NCI-H2081 (cell line): ENCODE data around the gene FAM83E.
A peak's percentile ranks its signal among the peaks of the same experiment; 100 is the strongest.

Source experiments
- DNase-seq, 2 experiments: peaks; one replicate each; lab custom pipeline; 2025; lab: John Stamatoyannopoulos, UW

Gene FAM83E

GRCh38 chr19:48628486-48629296 is 13.8 kb upstream of the FAM83E start:
- no peak for DNase-seq

GRCh38 chr19:48627865-48628314 is 13.0 kb upstream of the FAM83E start:
- DNase-seq: no peak

- DNase-seq: no peak
Measured at GRCh38 chr19:48627201-48627864, 12.5 kb upstream of the FAM83E start.

DNA sequence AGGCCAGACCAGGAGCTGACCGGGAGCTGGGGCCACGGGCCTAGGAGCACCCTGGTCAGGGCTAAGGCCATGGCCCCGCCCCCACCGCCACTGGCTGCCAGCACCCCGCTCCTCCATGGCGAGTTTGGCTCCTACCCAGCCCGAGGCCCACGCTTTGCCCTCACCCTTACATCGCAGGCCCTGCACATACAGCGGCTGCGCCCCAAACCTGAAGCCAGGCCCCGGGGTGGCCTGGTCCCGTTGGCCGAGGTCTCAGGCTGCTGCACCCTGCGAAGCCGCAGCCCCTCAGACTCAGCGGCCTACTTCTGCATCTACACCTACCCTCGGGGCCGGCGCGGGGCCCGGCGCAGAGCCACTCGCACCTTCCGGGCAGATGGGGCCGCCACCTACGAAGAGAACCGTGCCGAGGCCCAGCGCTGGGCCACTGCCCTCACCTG is 11.0 kb upstream of the FAM83E start:
- no peak for DNase-seq

GRCh38 chr19:48624791-48625723 is 10.2 kb upstream of the FAM83E start:
- no peak for DNase-seq

DNA sequence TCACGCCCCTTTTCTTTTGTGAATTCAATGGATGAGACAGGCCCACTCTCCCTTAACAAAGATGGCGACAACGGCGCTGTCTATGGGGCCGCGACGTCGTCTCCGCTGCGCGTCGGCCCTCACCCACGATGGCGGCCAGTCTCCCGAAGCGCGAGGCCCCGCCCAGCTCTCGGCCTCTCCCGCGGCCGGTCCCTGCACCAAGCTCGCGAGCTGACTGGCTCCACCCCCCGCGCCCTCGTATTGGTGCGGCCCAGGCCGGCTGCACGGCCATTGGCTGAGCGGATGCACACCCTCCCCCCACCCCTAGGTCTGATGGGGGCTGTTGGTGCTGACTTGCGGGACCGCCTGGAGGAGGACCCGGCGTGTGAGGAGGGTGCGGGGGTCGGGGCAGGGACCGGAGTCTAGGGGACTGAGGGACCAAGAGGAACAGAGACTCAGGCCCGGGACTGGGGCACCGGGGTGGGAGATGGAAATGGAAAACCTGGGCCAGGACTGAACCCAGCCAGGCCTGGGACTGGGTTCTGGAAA is 9.3 kb upstream of the FAM83E start:
- DNase-seq: peak; percentile 96 to 98

DNA sequence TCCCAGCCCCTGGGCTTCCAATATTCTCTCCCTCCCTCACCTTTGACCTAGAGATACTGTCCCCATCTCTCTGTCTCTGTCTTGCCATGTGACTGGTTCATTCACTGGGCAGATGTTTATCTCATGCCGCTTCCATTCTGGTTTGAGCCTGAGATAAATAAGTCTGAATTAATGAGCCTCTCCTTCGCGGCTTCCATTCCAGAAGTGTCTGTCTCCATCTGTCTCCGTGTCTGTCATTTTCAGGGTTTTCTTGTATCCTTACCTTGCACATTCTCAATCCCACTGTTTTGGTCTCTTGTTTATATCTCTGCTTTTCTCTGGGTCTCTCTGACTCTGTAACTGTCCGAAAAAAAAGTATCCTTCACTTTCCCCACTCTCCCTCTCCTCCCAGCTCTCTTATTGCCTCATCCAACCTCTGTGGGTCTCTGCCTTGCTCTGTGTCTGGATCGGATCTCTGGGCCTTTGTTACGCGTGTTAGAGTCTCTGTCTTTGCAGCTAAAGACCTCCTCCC is 8.7 kb upstream of the FAM83E start:
- DNase-seq: no peak

DNA sequence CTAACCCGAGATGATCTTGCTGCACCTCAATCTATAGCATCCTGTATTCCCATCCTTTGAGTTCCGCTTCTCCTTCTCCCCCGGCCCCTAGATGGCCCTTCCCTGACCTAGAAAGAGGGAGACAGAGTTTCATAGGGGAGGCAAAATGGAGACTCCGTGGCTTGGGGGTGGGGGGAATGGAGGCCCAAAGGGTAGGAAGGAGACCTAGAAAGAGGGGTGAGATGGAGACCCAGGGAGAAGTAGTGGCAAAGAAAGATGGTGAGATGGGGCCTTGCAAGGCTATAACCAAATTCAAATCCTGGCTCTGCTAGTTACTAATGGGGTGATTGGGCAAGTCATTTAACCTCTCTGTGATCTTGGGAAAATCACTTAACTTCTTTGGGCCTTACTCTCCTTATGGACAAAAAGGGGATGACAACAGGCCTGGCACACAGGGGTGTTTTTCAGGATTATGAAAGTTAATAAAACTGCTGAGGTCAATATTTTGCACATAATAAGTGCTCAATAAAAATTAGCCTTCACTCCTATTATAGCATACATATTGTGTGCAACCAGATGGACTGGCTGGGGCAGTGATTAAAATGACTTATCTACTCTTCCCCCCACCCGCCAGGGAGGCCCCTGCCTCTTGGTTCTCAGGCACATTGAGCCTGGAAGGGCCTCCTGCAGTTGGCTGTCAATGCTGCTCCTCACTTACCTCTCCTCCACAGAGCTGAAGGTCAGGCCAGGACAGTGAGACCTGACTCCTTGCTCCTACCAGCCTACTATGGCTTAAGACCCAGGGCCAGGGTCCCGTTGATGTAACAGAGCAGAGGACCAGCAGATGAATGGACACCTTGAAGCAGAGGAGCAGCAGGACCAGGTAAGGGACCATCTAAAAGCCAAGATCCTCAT is 5.1 kb upstream of the FAM83E start:
- DNase-seq: no peak

DNA sequence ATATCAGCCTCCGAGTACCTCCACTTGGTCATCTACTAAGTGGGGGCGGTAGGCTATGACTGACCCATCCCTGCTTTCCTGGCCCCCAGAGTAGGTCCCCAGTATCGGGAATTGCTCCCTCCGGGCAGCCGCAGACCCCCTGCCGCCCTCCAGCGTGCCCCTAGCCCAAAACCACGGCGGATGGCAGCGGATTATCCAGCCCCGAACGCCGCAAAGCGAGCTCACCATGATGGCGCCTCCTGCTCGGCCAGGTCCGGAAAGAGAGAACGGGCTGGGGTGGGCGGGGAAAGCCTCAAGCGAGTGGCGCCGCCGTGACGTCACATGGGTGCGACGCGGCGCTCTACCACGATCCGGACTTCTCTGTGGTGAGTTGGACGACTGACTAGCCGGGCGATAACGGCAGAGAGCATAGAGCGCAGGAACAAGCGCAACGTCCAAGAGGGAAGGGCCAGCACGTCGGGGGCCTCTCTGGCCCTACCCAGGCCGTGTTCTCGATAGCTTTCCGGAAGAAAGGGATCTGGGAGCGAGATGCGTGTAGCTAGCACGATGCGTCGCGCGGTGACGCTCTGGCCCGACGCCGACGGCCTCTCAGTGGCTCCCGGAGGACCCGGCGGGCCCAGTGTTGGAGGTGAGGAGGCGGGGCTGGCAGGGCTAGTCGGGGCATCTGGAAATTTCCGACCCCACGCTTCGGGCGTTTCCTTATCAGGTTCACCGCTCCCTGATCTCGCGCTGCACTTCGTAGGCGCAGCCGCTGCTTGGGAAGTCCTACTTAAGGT is 4.2 kb upstream of the FAM83E start, which contains the start of the genes RPL18 and SPHK2:
Gene RPL18 (minus strand): TSS at position 263 of the 776 bp plus-strand sequence. CDS start 35 bp downstream, at position 228.
Gene SPHK2 (plus strand): TSS at position 591 of the 776 bp plus-strand sequence. CDS start 1,009 bp downstream, outside the sequence.
- peak; percentile 97 to 99 for DNase-seq

DNA sequence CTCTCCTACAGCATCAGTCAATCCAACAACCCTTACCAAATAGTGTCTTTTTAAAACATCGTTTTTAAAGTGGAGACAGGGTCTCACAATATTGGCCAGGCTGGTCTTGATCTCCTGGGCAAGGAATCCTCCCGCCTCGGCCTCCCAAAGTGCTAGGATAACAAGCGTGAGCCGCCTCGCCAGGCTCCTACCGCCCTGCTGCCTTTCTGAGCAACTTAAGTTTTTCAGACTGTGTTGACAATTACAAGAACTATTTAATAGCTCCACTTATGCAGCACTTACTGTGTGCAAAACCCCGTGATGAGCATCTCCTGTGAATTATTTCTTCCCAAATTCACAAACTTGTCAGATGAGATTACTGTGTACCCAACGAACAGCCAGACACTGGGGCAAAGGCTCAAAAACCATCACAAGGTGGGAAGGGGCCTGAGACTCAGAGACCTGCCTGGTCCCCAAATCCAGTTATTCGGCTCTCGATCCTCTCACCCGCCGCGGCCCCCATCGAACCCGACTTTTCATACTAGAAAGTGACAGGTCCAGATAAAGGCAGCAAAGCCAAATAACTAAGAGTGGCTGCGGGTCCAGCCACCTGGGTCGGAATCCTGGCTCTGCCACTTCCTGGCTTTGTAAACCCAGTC is 3.5 kb upstream of the FAM83E start:
- DNase-seq: no peak

DNA sequence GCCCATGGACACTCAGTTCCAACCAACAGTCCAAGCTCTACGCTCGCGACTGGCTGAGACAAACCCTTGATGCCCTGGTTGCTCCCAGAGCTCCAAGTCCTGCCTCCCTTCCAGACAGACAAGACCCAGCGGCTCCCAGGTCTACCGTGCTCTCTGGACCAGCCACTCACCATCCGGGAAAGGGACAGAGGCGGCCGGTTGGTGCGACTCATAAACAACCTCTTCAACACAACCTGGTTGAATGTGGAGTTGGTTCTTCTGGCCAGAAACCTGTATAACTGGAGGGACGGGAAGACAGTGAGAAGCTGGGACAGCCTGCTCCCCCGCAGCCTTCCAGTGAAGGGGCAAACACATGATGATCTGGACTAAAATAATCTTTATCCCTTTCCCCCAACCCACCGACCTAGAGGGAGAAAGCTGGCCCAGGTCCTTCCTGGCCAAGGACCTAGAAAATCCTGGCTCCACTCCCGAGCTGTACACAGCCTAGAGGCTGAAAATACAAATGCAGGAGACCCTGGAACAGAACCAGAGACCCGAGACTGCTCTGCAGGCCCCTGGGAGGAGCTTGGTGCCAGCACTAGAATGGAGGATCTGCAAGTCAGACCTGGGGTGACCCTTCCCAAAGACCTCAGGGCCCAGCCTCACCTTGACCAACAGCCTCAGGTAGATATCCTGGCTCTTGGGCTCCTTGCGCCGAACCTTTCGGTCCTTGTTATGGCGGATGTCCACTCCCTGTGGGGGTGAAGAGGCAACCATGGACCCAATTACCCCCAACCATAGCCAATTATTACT is 2.5 kb upstream of the FAM83E start:
- no peak for DNase-seq

- DNase-seq: no peak
Measured at GRCh38 chr19:48616491-48617056, 1.7 kb upstream of the FAM83E start.

- DNase-seq: peak in 1 of 2 experiments; percentile 16
Measured at GRCh38 chr19:48616041-48616436, 1.2 kb upstream of the FAM83E start.

- DNase-seq: no peak
Measured at GRCh38 chr19:48615231-48616040, 560 bp upstream of the FAM83E start.

DNA sequence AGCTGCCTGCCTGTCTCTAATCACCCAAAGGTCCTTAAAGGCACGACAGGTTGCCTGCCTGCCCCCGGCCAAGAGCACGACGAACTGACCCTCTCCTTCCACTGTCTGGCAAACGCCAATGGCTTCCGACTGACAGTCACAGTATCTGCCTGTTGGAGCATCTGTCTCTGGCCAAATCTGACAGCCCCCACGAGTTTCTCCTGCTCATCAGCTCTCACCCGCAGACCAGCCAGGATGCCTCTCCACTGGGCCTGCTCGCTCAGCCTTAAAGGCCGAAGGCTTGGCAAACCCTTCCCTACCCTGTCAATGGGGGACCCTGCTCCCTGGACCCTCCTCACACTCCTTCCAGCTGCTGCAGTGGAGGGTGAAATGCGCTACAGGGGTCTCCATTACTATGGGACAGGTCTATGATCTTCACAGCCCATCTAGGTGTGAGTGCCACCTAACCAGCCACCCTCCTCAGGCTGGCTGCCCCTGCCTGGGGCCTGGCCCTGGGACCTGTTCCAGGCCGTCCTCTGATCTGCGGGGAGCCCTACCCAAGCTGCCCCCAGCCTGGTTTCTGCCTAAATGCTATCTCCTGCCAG is 932 bp downstream of the FAM83E start:
- DNase-seq: no peak

- no peak for DNase-seq
Measured at GRCh38 chr19:48613024-48613851, 1.6 kb downstream of the FAM83E start.
